Measurements from ENCODE around the gene ABRACL. TPM values are rescaled to one million over a fixed set of nuclear protein-coding genes. Genes with fewer than 3 reads are reported as not detected.

ABRACL gene
- polyA plus RNA-seq, result 100 to 1,000 TPM; 106 to 227 (median 147) TPM
- long read RNA-seq, donor 1, transcript ABRACL-201 (3 exons, 845 nt), result major isoform, 146 of 232 reads
- long read RNA-seq, donor 1, partial matches to known transcripts, result 85 of 232 reads
- long read RNA-seq, donor 1, other reads (novel, unspliced or antisense), result 0 of 232 reads
- long read RNA-seq, donor 2, transcript ABRACL-201 (3 exons, 845 nt), result major isoform, 45 of 45 reads
- long read RNA-seq, donor 2, partial matches to known transcripts, result 0 of 45 reads
- long read RNA-seq, donor 2, other reads (novel, unspliced or antisense), result 0 of 45 reads
- long read RNA-seq, donor 3, transcript ABRACL-201 (3 exons, 845 nt), result major isoform, 54 of 106 reads
- long read RNA-seq, donor 3, partial matches to known transcripts, result 52 of 106 reads
- long read RNA-seq, donor 3, other reads (novel, unspliced or antisense), result 0 of 106 reads
- long read RNA-seq, donor 4, partial matches to known transcripts, result 0 of 1 reads
- long read RNA-seq, donor 4, other reads (novel, unspliced or antisense), result 0 of 1 reads
- long read RNA-seq, donor 5, transcript ABRACL-201 (3 exons, 845 nt), result major isoform, 14 of 22 reads
- long read RNA-seq, donor 5, partial matches to known transcripts, result 8 of 22 reads
- long read RNA-seq, donor 5, other reads (novel, unspliced or antisense), result 0 of 22 reads
- long read RNA-seq, donor 6, transcript ABRACL-201 (3 exons, 845 nt), result major isoform, 46 of 78 reads
- long read RNA-seq, donor 6, partial matches to known transcripts, result 27 of 78 reads
- long read RNA-seq, donor 6, other reads (novel, unspliced or antisense), result 5 of 78 reads
- long read RNA-seq, donor 7, transcript ABRACL-201 (3 exons, 845 nt), result major isoform, 15 of 21 reads
- long read RNA-seq, donor 7, partial matches to known transcripts, result 6 of 21 reads
- long read RNA-seq, donor 7, other reads (novel, unspliced or antisense), result 0 of 21 reads
- long read RNA-seq, donor 8, transcript ABRACL-201 (3 exons, 845 nt), result major isoform, 6 of 6 reads
- long read RNA-seq, donor 8, partial matches to known transcripts, result 0 of 6 reads
- long read RNA-seq, donor 8, other reads (novel, unspliced or antisense), result 0 of 6 reads
- long read RNA-seq, donor 9, transcript ABRACL-201 (3 exons, 845 nt), result major isoform, 10 of 10 reads
- long read RNA-seq, donor 9, partial matches to known transcripts, result 0 of 10 reads
- long read RNA-seq, donor 9, other reads (novel, unspliced or antisense), result 0 of 10 reads
- long read RNA-seq, donor 10, transcript ABRACL-201 (3 exons, 845 nt), result major isoform, 44 of 49 reads
- long read RNA-seq, donor 10, partial matches to known transcripts, result 0 of 49 reads
- long read RNA-seq, donor 10, other reads (novel, unspliced or antisense), result 5 of 49 reads

DNA sequence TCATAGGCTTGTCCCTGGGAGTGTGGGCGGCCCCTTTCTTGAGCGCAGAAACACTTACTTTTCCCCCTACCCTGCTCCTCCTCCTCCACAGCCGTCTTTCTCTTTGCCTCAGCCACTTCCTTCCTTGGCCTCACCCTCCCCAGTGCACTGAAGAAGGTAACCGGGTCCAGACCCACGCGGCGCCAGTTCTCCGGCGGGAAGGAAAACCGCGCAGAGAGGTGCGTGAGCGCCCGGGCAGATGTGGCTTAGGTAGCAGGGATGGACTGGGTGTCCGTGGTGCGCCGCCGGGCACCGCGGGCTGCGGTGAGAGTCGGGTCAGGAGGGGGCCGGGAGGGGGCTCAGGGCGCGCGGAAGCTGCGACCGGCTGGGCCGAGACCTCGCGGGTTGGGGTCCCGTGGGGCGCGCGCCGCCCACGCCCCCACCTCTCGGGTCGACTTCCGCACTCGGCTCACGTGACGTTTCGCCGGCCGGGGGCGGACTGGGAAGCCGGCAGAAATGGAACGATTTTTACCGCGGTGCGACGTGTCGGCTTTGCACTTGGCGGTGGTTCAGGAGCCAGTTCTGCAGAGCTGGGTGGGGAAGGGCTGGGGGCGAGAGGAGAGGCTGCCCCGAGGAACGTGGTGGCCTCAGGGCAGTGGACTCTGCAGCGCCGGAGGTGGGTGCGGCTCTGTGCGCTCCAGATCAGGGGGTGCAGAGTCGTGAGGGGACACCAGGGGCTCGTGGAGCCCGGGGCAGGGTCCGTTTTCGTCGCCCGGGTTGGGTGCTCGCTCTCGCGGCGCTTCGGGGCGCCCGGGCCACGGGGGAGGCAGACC, at the start of gene ABRACL:
ABRACL (plus strand) TSS at position 88 of the 812 bp plus-strand sequence. CDS start 5,416 bp downstream, outside the sequence.
- H3K4me1 ChIP-seq (ENCODE audit: control insufficient read depth in 3 of 3, insufficient read depth in 2 of 3, low read depth in 1 of 3, low read length in 2 of 3), result peaks cover 0 to 16% (median 7%) of the 10 kb centered on the region in 3 donors
- WGBS, 3 donors, result 0% methylated on average over 46 to 77 of the region's 77 CpGs
- FAIRE-seq (no peak), DNase-seq (peak; percentile 83 to 87)
- H3K36me3 ChIP-seq (ENCODE audit: control insufficient read depth in 3 of 3, insufficient read depth in 2 of 3, low read depth in 1 of 3, low read length in 3 of 3), result peaks cover 0 to 7% (median 2%) of the 10 kb centered on the region in 3 donors
- H3K27ac ChIP-seq (ENCODE audit: low read depth in 1 of 3, low read length in 2 of 3), result peak within 1 kb of the TSS; percentile 71 to 93 (median 91)
- peak within 1 kb of the TSS; percentile 81 to 93 (median 84) for H3K4me3 ChIP-seq (ENCODE audit: low read depth in 1 of 3, low read length in 3 of 3)
- H3K27me3 ChIP-seq (ENCODE audit: control insufficient read depth in 3 of 3, insufficient read depth in 3 of 3, low read length in 3 of 3), result no peaks in the 10 kb centered on the region
- no peaks in the 10 kb centered on the region for H3K9me3 ChIP-seq (ENCODE audit: control insufficient read depth in 2 of 2, insufficient read depth in 1 of 2, low read depth in 1 of 2, low read length in 1 of 2)

- Histone ChIP-seq H3K9me3 (ENCODE audit: control insufficient read depth in 2 of 2, insufficient read depth in 1 of 2, low read depth in 1 of 2, low read length in 1 of 2) (no peaks in the 10 kb centered on the region), H3K27me3 (ENCODE audit: control insufficient read depth in 3 of 3, insufficient read depth in 3 of 3, low read length in 3 of 3) (no peaks in the 10 kb centered on the region), H3K4me1 (ENCODE audit: control insufficient read depth in 3 of 3, insufficient read depth in 2 of 3, low read depth in 1 of 3, low read length in 2 of 3) (peaks cover 0 to 5% (median 3%) of the 10 kb centered on the region in 3 donors), H3K27ac (ENCODE audit: low read depth in 1 of 3, low read length in 2 of 3) (no peak overlapping the region), H3K36me3 (ENCODE audit: control insufficient read depth in 3 of 3, insufficient read depth in 2 of 3, low read depth in 1 of 3, low read length in 3 of 3) (no peaks in the 10 kb centered on the region), H3K4me3 (ENCODE audit: low read depth in 1 of 3, low read length in 3 of 3) (no peak overlapping the region)
- no peak for DNase-seq
- FAIRE-seq, result no peak
- 89 to 91% (median 90%) methylated on average over 2 of the region's 2 CpGs for WGBS, 3 donors
Observed at GRCh38 chr6:138979365-138979764, 49.2 kb upstream of the ABRACL start.

- H3K4me1 ChIP-seq (ENCODE audit: control insufficient read depth in 3 of 3, insufficient read depth in 2 of 3, low read depth in 1 of 3, low read length in 2 of 3), result peaks cover 3 to 12% (median 3%) of the 10 kb centered on the region in 3 donors
- 90 to 95% (median 93%) methylated on average over 5 of the region's 5 CpGs for WGBS, 3 donors
- H3K27ac ChIP-seq (ENCODE audit: low read depth in 1 of 3, low read length in 2 of 3), result no peak overlapping the region
- no peak for DNase-seq
- no peaks in the 10 kb centered on the region for H3K9me3 ChIP-seq (ENCODE audit: control insufficient read depth in 2 of 2, insufficient read depth in 1 of 2, low read depth in 1 of 2, low read length in 1 of 2)
- no peak overlapping the region for H3K4me3 ChIP-seq (ENCODE audit: low read depth in 1 of 3, low read length in 3 of 3)
- H3K27me3 ChIP-seq (ENCODE audit: control insufficient read depth in 3 of 3, insufficient read depth in 3 of 3, low read length in 3 of 3), result no peaks in the 10 kb centered on the region
- H3K36me3 ChIP-seq (ENCODE audit: control insufficient read depth in 3 of 3, insufficient read depth in 2 of 3, low read depth in 1 of 3, low read length in 3 of 3), result no peaks in the 10 kb centered on the region
- no peak for FAIRE-seq
Observed at GRCh38 chr6:138979813-138980668, 48.5 kb upstream of the ABRACL start.

DNA sequence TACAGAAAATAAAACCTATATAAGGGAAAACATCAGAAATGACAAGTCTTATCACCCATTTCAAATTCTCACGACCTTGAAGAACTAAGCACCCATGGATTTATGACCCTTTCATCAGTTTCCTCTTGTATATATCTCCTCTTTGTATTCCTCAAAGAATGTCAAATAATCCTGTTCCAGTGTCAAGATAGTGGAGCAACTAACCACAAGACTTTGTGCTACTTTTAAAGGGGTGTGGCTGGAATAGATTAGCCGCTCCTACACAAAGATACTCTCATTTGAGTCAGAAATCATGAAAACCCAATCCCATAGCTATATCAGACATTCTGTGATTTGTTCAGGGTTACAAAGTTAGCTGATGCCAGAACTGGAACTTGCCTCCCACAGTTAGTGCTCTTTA, 47.1 kb upstream of the ABRACL start:
- Histone ChIP-seq H3K4me1 (ENCODE audit: control insufficient read depth in 3 of 3, insufficient read depth in 2 of 3, low read depth in 1 of 3, low read length in 2 of 3) (peaks cover 7 to 20% (median 10%) of the 10 kb centered on the region in 3 donors), H3K4me3 (ENCODE audit: low read depth in 1 of 3, low read length in 3 of 3) (no peak overlapping the region), H3K27ac (ENCODE audit: low read depth in 1 of 3, low read length in 2 of 3) (no peak overlapping the region), H3K9me3 (ENCODE audit: control insufficient read depth in 2 of 2, insufficient read depth in 1 of 2, low read depth in 1 of 2, low read length in 1 of 2) (no peaks in the 10 kb centered on the region), H3K27me3 (ENCODE audit: control insufficient read depth in 3 of 3, insufficient read depth in 3 of 3, low read length in 3 of 3) (no peaks in the 10 kb centered on the region), H3K36me3 (ENCODE audit: control insufficient read depth in 3 of 3, insufficient read depth in 2 of 3, low read depth in 1 of 3, low read length in 3 of 3) (no peaks in the 10 kb centered on the region)
- 27 to 52% (median 42%) methylated on average over 2 of the region's 2 CpGs for WGBS, 3 donors
- DNase-seq (no peak), FAIRE-seq (no peak)

DNA sequence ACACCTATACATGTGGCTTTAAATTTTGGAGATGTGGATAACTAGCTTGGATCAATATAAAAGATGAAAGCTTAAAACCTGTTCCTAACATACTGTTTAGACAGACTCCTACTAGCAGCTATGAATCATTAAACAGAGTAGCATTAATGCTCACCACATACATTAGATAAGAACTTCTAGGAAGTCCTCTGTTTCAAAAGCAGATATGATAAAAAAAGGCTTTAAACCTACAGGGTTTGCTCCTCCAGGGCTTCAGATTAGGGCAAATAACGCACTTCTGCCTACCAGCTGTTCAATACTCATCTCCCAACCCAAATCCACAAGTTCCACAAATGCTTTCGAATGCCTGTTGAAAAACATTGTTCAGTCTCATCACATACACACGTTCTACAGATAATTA, 42.0 kb upstream of the ABRACL start:
- peak; percentile 57 to 67 for DNase-seq
- no peak for FAIRE-seq
- Histone ChIP-seq H3K27ac (ENCODE audit: low read depth in 1 of 3, low read length in 2 of 3) (peak overlapping the region in 2 of 3 donors; percentile 45 to 70), H3K36me3 (ENCODE audit: control insufficient read depth in 3 of 3, insufficient read depth in 2 of 3, low read depth in 1 of 3, low read length in 3 of 3) (no peaks in the 10 kb centered on the region), H3K4me1 (ENCODE audit: control insufficient read depth in 3 of 3, insufficient read depth in 2 of 3, low read depth in 1 of 3, low read length in 2 of 3) (peaks cover 10 to 18% (median 11%) of the 10 kb centered on the region in 3 donors), H3K27me3 (ENCODE audit: control insufficient read depth in 3 of 3, insufficient read depth in 3 of 3, low read length in 3 of 3) (no peaks in the 10 kb centered on the region), H3K9me3 (ENCODE audit: control insufficient read depth in 2 of 2, insufficient read depth in 1 of 2, low read depth in 1 of 2, low read length in 1 of 2) (no peaks in the 10 kb centered on the region), H3K4me3 (ENCODE audit: low read depth in 1 of 3, low read length in 3 of 3) (peak overlapping the region; percentile 29 to 97 (median 81))
- WGBS, 3 donors, result 4 to 8% (median 8%) methylated on average over 3 of the region's 3 CpGs

- H3K27ac ChIP-seq (ENCODE audit: low read depth in 1 of 3, low read length in 2 of 3), result peak overlapping the region; percentile 70 to 97 (median 90)
- DNase-seq (peak; percentile 7 to 47), FAIRE-seq (no peak)
- H3K4me3 ChIP-seq (ENCODE audit: low read depth in 1 of 3, low read length in 3 of 3), result peak overlapping the region; percentile 81 to 98 (median 97)
- H3K27me3 ChIP-seq (ENCODE audit: control insufficient read depth in 3 of 3, insufficient read depth in 3 of 3, low read length in 3 of 3), result no peaks in the 10 kb centered on the region
- whole genome bisulfite sequencing, 3 donors, result 1% methylated on average over 32 to 35 of the region's 35 CpGs
- no peaks in the 10 kb centered on the region for H3K9me3 ChIP-seq (ENCODE audit: control insufficient read depth in 2 of 2, insufficient read depth in 1 of 2, low read depth in 1 of 2, low read length in 1 of 2)
- peaks cover 9 to 18% (median 10%) of the 10 kb centered on the region in 3 donors for H3K4me1 ChIP-seq (ENCODE audit: control insufficient read depth in 3 of 3, insufficient read depth in 2 of 3, low read depth in 1 of 3, low read length in 2 of 3)
- no peaks in the 10 kb centered on the region for H3K36me3 ChIP-seq (ENCODE audit: control insufficient read depth in 3 of 3, insufficient read depth in 2 of 3, low read depth in 1 of 3, low read length in 3 of 3)
Observed at GRCh38 chr6:138987080-138987642, 41.4 kb upstream of the ABRACL start.

Data from small intestine (tissue), 16 donors.